GM19395 (cell line): ENCODE measurements around the gene MED20.

Experiments used
- ATAC-seq: cut with Tn5 transposase; IDR thresholded peaks from one replicate; pipeline ENCODE4 v1.9.1; 2021; ENCODE audit warnings: mild to moderate bottlenecking, moderate library complexity; ENCODE audit not compliant: unreplicated experiment

MED20 gene

DNA sequence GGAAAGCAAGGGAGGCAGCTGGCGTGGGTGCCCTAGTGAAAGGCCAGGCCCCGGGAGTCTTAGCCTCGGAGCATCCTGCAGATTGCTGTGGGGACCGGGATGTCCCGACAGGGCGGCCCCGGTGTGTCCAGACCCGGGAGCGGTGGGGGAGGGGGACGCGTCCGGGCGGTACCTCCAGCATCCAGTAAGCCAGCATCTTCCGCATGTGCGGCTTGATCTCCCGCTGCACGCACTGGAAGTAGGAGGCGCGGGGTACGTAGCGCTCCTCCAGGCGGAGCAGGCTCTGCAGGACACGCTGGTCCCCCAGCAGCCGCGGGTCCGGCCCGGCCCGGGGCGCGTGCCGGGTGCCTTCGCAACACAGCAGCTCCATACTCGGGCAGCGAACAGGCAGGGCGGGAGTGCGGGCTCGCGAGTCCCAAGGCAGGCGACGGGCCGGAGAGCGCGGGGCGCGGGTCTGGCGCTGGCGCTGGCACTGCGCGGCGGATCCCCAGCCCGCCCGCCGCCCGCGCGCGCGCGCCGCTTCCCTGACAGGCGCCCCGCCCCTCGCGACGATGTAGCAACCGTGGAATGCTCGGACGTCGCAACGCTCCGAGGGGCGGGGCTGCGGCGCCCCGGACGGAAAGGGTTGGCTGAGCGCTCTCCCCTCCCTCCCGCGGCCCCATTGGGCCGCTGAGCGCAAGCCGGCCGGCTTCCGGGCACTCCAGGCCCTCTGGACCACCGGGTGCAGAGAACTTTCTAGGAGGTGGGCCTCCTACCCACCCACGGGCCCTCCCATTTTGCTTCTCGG, 20.5 kb upstream of the MED20 start, which contains the start of gene CCND3:
CCND3 (minus strand) TSS at position 529 of the 787 bp plus-strand sequence; CDS start at position 370, 159 bp downstream.
- ATAC-seq = peak; percentile 80

GRCh38 chr6:41940759-41941279, 19.9 kb upstream of the MED20 start:
- peak; percentile 13 for ATAC-seq

DNA sequence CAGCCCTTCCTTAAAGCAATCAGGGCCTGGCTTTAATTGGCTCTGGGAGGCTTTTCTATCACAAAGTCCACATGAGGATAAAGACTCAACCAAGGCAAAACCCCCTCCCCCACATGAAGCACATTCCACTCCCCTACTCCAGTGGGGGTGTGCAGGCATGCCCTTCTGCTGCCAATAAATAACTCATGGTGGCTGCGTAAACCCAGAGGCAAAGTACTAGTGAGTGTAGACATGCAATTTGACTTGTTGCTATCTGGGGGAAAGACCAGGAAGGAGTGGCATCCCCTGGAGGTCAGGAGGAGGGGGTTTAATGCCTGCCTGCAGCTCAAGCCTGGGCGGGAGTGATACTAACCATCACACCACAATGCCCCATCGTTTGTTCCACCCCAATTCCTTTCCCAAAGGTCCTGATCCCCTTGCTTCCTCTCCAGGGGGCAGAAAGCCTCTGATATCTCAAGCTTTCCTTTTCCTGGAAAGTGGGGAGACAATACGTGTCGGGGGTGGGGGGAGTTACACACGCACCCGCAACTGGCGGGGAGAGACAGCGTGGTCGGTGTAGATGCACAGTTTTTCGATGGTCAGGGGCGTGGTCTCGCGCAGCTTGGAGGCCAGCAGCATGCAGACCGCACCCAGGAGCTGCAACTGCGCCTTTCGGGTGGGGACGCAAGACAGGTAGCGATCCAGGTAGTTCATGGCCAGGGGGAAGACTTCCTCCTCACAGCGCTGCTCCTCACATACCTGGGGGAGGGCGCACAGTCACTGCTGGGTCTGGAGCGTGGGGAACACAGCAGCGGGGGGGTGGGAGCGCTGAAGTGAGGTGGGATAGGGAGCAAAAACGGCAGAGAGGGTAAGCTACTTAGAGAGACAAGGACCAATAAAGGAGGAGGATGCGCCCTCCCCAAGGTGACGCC, 19.2 kb upstream of the MED20 start:
- no peak for ATAC-seq

DNA sequence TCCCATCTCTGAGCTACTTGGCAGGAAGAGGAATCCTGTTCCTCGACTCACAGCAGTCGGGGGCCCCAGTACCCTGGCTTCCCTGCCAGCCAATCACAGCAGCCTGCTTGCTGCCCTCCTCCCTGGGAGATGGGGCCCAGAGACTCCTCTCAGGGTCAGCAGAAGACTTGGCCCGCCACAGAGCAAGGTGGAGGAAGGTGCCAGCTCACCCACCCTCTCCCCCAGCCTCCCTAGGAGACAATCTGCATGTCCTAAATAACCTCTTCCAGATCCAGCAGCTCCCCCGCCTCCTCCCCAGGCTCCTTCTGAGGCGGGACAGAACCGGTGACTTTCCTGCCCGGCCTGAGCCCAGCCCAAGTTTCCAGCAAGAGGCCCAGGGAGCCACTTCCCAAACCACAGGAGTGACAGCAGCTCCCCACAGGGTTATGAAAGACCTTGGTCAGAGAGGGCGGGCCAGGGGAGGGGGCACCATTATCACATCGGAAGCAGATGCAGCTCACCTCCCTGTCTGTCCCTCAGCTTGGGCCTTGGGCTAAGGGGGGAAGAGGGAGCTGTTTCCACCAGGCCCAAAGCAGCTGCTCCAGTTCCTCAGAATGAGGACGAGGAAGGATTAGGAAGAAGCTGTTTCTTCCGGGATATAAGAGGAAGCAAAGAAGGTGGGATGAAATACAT, 18.4 kb upstream of the MED20 start:
- no peak for ATAC-seq

DNA sequence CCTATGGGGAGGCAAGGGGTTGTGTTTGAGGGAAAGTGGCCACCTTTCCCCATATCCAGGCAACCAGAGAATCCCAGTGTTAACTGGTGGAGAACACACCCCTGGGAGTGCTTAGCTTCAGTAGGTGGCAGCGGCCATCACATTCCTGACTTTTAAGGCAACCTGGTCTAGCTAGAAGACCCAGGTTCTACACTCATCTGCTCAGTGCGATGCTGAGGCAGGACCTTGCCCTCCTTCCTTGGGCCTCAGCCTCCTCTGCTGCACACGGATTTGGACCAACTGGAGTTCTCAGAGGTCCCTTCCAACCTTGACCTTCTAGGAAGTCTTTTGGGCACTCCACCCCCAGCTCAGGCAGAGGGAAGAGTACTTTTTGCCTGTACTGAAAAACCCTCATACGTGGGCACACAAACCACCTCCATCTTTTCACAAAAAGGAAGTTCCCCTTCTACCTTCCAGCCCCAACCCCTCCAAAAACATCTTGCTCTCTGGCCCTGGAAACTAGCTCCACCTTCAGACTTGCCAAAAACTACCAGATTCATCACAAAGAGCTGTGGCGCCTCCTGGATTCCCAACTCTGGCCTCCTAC, 17.7 kb upstream of the MED20 start:
- no peak for ATAC-seq

- ATAC-seq = no peak
These were observed 17.1 kb upstream of the MED20 start for GRCh38 chr6:41937861-41938574.

- ATAC-seq = no peak
These were observed 16.5 kb upstream of the MED20 start for GRCh38 chr6:41937472-41937860.

- peak; percentile 50 for ATAC-seq
These were observed 15.3 kb upstream of the MED20 start for GRCh38 chr6:41936073-41936837.

- ATAC-seq = peak; percentile 14
These were observed 14.7 kb upstream of the MED20 start for GRCh38 chr6:41935685-41936072.

DNA sequence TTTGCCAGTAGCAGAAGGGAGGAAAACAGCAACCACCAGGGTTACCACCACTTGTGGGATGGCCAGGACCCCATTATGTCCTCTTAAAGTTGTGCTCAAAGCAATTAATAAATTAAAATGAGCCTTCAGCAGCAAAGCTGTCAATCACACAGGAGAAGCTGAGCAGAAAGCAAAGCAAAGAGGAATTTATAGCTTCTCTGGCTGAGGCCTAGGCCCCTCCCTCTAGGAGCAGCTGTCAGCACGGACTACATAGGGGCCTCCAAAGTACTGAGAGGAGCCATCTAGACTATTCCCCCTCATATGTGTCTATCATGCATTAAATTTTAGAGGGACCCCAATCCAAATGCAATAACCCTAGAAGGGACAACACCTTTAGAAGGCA, 14.2 kb upstream of the MED20 start:
- no peak for ATAC-seq

- ATAC-seq = no peak
These were observed 13.6 kb upstream of the MED20 start for GRCh38 chr6:41934278-41935192.

- no peak for ATAC-seq
These were observed 11.4 kb upstream of the MED20 start for GRCh38 chr6:41932378-41932777.

DNA sequence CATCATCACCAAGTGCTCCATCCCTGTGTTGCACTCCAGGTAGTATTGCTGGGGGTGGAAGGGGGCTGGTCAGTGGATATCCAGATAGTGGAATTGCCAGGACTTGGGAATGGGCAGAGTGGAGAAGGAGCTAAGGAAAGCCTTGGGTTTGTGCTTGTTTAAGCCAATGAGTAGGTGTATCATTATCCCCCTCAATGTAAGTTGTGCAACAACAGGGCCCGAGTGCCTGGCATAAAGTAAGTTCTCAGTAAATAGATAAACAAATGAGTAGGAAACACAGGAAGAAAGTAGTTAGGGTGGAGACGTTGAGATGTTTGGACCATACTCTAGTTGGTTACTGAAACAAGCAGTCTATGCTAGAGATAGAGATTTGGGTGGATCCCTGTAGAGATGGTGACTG, 10.9 kb upstream of the MED20 start:
- ATAC-seq = no peak

DNA sequence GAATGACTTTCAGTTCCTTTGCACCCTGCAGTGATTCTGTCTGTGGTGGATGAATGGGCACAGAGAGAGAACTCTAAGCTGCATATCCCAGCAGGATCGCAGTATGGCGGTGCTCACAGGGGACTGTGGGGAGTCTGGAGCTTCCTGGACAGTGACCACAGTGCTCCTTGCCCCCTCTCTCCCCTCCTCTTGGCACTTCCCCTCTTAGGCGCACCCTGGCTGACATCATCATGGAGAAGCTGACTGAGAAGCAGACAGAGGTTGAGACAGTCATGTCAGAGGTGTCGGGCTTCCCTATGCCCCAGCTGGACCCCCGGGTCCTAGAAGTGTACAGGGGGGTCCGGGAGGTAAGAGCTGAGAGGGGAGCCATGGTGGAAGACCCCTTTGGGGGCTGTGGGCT, 9.0 kb upstream of the MED20 start:
- no peak for ATAC-seq

DNA sequence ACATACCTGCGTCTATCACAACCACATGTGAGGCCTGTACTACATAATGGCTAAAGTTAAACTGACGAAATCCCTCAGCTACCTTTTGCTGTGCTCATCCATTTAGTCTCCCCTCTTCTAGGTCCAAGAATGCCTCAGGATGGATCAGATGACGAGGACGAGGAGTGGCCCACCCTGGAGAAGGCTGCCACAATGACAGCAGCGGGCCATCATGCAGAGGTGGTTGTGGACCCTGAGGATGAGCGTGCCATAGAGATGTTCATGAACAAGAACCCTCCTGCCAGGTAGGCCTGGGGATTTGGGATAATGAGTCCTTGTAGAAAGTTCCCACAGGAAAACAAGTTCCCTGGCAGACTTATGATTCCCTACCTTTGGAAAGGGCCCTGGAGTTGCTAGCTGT, 6.3 kb upstream of the MED20 start:
- no peak for ATAC-seq

DNA sequence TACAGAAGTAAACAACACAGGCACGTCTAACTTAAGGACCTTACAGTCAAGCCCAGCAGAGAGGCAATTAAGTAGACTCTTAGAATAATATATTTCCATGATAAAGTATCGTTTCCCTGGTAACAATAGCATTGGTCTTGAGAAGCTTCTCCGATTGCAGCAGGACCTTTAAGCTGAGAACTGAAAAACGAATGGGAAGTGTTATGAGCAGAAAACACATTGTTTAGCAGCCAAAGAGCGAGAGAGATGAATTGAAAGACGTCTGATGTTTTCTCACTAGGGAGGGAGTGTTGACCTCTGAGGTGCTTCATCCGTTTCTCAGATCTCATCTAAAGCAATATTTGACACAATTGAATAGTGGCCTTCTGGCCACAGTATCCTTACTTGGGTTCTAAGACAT, 1.2 kb upstream of the MED20 start:
- no peak for ATAC-seq

GRCh38 chr6:41921712-41921998, 716 bp upstream of the MED20 start:
- no peak for ATAC-seq

GRCh38 chr6:41917528-41917927, 3.4 kb downstream of the MED20 start:
- no peak for ATAC-seq
